NCI-H82 (cell line): Measurements from ENCODE around the gene ZBTB47.

Experiments used
- DNase-seq: peaks from one replicate; lab custom pipeline; 2025; lab: John Stamatoyannopoulos, UW

The ZBTB47 gene

GRCh38 chr3:42652611-42653302 is 740 bp upstream of the ZBTB47 start:
- peak; percentile 58 for DNase-seq

GRCh38 chr3:42653303-42653559 is 266 bp upstream of the ZBTB47 start:
- no peak for DNase-seq

- DNase-seq: peak; percentile 61
These were observed 1.1 kb downstream of the ZBTB47 start for GRCh38 chr3:42654331-42655201.

- peak; percentile 24 for DNase-seq
These were observed 1.9 kb downstream of the ZBTB47 start for GRCh38 chr3:42655331-42655888.

GRCh38 chr3:42655980-42656679 is 2.6 kb downstream of the ZBTB47 start:
- no peak for DNase-seq

GRCh38 chr3:42656680-42657610 is 3.4 kb downstream of the ZBTB47 start:
- DNase-seq: no peak

- no peak for DNase-seq
These were observed 4.2 kb downstream of the ZBTB47 start for GRCh38 chr3:42657675-42658074.

- no peak for DNase-seq
These were observed 4.7 kb downstream of the ZBTB47 start for GRCh38 chr3:42658091-42658770.

- DNase-seq: no peak
These were observed 5.4 kb downstream of the ZBTB47 start for GRCh38 chr3:42658771-42659390.

- DNase-seq: no peak
These were observed 6.1 kb downstream of the ZBTB47 start for GRCh38 chr3:42659451-42660130.

- no peak for DNase-seq
These were observed 6.7 kb downstream of the ZBTB47 start for GRCh38 chr3:42660131-42660715.

GRCh38 chr3:42660898-42661297 is 7.4 kb downstream of the ZBTB47 start:
- DNase-seq: peak; percentile 32

- DNase-seq: no peak
These were observed 8.1 kb downstream of the ZBTB47 start for GRCh38 chr3:42661593-42662022.

GRCh38 chr3:42662037-42662812 is 8.7 kb downstream of the ZBTB47 start:
- DNase-seq: no peak

GRCh38 chr3:42662813-42663535 is 9.5 kb downstream of the ZBTB47 start:
- no peak for DNase-seq

GRCh38 chr3:42663581-42664437 is 10.3 kb downstream of the ZBTB47 start:
- no peak for DNase-seq

- no peak for DNase-seq
These were observed 10.9 kb downstream of the ZBTB47 start for GRCh38 chr3:42664438-42664803.
